Measurements from ENCODE around the gene SCARB1. TPM values are rescaled to one million over a fixed set of nuclear protein-coding genes. Genes with fewer than 3 reads are reported as not detected.
A peak's percentile ranks its signal among the peaks of the same experiment; 100 is the strongest.

SCARB1 gene
- total and polyA plus RNA-seq, 2 of the 13 experiments (the other 11 are each of a cell fraction or from before 2014, with no cell fraction given): 63.4 to 160 TPM

GRCh38 chr12:124828264-124829007, 35.2 kb downstream of the SCARB1 start (continued):
- TF ChIP-seq FOSL1 (CRISPR knock-in tag; IDR thresholded peaks at IDR 0.05; ENCODE audit: borderline replicate concordance) (no peak), NKX3-1 (CRISPR knock-in tag; IDR thresholded peaks at IDR 0.05) (no peak), ZBTB46 (CRISPR knock-in tag; IDR thresholded peaks at IDR 0.05; ENCODE audit: borderline replicate concordance) (no peak), ZFP1 (CRISPR knock-in tag; IDR thresholded peaks at IDR 0.05) (no peak), ARHGAP35 (CRISPR knock-in tag; IDR thresholded peaks at IDR 0.05; ENCODE audit: borderline replicate concordance) (no peak), SIX4 (CRISPR knock-in tag; IDR thresholded peaks at IDR 0.05) (no peak), NFE2L1 (CRISPR knock-in tag; IDR thresholded peaks at IDR 0.05; ENCODE audit: borderline replicate concordance) (no peak), ZNF543 (CRISPR knock-in tag; IDR thresholded peaks at IDR 0.05) (no peak; the same call in 1 of the 2 replicates), BCLAF1 (IDR thresholded peaks at IDR 0.05) (no peak), CENPX (CRISPR knock-in tag; IDR thresholded peaks at IDR 0.05) (no peak), ZMYM4 (CRISPR knock-in tag; IDR thresholded peaks at IDR 0.05) (no peak), MIER3 (CRISPR knock-in tag; IDR thresholded peaks at IDR 0.05; ENCODE audit: borderline replicate concordance) (no peak), ZNF460 (CRISPR knock-in tag; IDR thresholded peaks at IDR 0.05; ENCODE audit: borderline replicate concordance) (no peak), UBTF (CRISPR knock-in tag; IDR thresholded peaks at IDR 0.05) (peak; percentile 72), ZFP41 (CRISPR knock-in tag; IDR thresholded peaks at IDR 0.05; ENCODE audit: borderline replicate concordance) (no peak), ZNF607 (CRISPR knock-in tag; IDR thresholded peaks at IDR 0.05; ENCODE audit: borderline replicate concordance) (0 out of 2 replicates have a peak, but pooled peaks have one; percentile 48), ZNF605 (CRISPR knock-in tag; IDR thresholded peaks at IDR 0.05) (no peak), THRA (CRISPR knock-in tag; IDR thresholded peaks at IDR 0.05; ENCODE audit: borderline replicate concordance) (no peak; the same call in 1 of the 2 replicates), PCBP2 (optimal IDR thresholded peaks at IDR 0.05; ENCODE audit: low read depth, low read length, poor library complexity, severe bottlenecking) (no peak), NFE2L2 (IDR thresholded peaks at IDR 0.05; ENCODE audit: low read length) (no peak), MIXL1 (CRISPR knock-in tag; IDR thresholded peaks at IDR 0.05) (peak; percentile 21; the same call in 1 of the 2 replicates)
